Measurements from ENCODE around the gene GNB1L.

DNA sequence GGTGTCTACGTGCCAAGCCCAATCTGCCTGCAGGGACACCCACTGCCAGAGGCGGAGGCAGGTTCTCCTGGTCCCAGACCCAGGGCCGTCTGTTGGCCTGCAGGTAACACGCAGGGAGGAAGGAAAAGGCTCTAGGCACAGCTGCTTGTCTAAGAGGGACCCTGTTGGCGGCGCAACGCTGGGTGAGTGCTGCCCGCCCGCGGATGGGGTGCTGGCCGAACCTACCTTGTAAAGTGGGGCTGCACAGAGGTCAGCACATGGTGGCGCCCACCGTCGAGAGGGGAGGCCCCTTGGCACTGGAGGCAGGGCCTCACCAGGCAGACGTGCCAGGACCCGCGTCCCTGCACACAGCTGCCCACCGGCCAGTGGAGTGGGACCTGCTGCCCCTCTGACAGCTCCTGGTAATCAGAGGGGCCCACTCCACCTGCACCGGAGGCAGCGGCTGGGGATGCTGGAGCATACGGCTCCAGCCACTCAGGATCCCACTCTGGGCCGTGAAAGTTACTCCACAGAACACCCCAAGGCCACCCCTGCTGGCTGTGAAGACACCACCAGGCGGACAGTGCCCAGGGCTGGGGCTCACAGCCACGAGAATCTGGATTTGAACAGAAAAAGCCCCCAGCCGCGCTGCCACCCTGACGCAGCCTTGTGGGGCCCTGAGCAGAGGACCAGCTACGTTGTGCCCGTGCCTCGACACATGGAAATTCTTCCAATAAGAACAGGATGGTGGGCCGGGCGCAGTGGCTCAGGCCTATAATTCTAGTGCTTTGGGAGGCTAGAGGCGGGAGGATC lies 70.1 kb downstream of the GNB1L start:
- TF ChIP-seq POLR2A (IDR thresholded peaks at IDR 0.05) (no peak), POLR2AphosphoS5 (IDR thresholded peaks at IDR 0.05) (no peak)
- TF ChIP-seq, protein P1, sequence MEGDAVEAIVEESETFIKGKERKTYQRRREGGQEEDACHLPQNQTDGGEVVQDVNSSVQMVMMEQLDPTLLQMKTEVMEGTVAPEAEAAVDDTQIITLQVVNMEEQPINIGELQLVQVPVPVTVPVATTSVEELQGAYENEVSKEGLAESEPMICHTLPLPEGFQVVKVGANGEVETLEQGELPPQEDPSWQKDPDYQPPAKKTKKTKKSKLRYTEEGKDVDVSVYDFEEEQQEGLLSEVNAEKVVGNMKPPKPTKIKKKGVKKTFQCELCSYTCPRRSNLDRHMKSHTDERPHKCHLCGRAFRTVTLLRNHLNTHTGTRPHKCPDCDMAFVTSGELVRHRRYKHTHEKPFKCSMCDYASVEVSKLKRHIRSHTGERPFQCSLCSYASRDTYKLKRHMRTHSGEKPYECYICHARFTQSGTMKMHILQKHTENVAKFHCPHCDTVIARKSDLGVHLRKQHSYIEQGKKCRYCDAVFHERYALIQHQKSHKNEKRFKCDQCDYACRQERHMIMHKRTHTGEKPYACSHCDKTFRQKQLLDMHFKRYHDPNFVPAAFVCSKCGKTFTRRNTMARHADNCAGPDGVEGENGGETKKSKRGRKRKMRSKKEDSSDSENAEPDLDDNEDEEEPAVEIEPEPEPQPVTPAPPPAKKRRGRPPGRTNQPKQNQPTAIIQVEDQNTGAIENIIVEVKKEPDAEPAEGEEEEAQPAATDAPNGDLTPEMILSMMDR (IDR thresholded peaks at IDR 0.05), result no peak

Measured in prostate gland (tissue), 2 donors.